GM21619 (cell line): ENCODE data around the gene KCP.
A peak's percentile ranks its signal among the peaks of the same experiment; 100 is the strongest.

Source experiments
- ATAC-seq: cut with Tn5 transposase; IDR thresholded peaks from one replicate; pipeline ENCODE4 v1.9.1; 2021; ENCODE audit not compliant: unreplicated experiment

KCP gene

GRCh38 chr7:128876127-128876526 lies 34.4 kb downstream of the KCP start:
- no peak for ATAC-seq

GRCh38 chr7:128875523-128875948 lies 35.0 kb downstream of the KCP start:
- ATAC-seq = no peak

- no peak for ATAC-seq
These were observed 36.1 kb downstream of the KCP start for GRCh38 chr7:128874140-128875031.

DNA sequence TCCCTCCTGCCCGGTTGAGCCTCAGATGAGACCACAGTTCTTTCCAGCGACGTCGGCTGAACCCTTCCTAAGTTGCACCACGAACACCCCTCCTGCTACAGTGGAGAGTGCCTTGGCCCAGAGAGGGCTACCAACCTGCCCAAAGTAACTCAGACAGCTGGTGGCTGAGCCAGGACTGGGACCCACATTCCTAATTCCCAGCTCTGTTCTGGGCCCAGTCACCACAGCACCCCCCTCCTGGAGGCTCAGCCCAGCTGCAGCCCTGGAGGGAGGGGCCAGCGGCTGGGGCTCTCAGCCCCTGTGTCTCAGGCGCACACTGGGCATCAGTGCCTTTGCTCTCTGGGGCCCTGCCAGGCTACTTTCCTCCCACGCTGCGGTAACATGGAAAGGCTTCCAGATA lies 37.3 kb downstream of the KCP start:
- no peak for ATAC-seq

GRCh38 chr7:128872394-128872824 lies 38.1 kb downstream of the KCP start:
- ATAC-seq = no peak

- ATAC-seq = no peak
These were observed 39.5 kb downstream of the KCP start for GRCh38 chr7:128871050-128871449.

GRCh38 chr7:128869944-128870285 lies 40.6 kb downstream of the KCP start:
- peak; percentile 24 for ATAC-seq

- ATAC-seq = peak; percentile 63
These were observed 41.2 kb downstream of the KCP start for GRCh38 chr7:128869138-128869943.

DNA sequence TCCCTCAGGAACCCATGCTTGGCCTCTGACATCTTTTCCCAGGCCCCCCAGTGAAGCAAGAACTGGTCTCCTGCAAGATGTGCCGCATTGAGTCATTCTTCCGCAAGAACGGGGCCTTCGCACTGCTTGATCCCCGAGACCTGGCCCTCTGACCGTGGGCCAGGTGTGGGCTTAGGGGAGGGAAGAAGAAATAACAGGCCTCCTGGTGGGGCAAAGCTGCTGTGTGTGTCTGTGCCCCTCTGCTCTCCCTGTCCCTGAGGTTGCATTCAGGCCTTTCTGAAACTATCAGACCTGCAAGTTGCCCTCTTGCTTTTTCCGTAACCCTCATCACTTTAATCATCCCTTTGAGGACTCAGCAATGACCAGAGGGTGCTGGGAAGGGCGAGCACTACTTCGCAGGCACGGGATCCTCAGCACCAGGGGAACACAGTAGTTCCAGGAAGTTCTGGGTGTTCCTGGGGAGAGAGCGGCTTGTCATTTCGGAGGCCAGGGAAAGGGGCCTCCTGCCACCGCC lies 41.8 kb downstream of the KCP start:
- ATAC-seq = no peak

GRCh38 chr7:128867842-128868623 lies 42.5 kb downstream of the KCP start:
- ATAC-seq = no peak

DNA sequence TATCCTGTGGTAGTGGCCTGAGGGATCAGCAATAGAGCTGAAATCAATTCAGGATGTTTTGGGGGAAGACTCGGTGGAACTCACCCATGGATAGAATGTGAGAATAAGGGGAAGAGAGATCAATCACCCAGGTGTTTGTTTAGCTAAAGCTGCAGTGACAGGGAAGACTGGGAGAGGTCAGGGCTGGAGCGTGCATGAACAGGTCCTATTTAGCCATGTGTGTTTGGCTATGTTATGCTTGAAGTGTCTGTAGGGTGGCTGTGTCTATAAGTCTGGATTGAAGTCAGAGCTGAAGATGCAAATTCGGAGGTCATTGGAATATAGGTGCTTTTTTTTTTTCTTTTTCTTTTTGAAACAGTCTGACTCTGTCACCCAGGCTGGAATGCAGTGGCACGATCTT lies 43.3 kb downstream of the KCP start:
- ATAC-seq = no peak

GRCh38 chr7:128865996-128866877 lies 44.3 kb downstream of the KCP start:
- ATAC-seq = no peak

GRCh38 chr7:128865303-128865702 lies 45.2 kb downstream of the KCP start:
- no peak for ATAC-seq

DNA sequence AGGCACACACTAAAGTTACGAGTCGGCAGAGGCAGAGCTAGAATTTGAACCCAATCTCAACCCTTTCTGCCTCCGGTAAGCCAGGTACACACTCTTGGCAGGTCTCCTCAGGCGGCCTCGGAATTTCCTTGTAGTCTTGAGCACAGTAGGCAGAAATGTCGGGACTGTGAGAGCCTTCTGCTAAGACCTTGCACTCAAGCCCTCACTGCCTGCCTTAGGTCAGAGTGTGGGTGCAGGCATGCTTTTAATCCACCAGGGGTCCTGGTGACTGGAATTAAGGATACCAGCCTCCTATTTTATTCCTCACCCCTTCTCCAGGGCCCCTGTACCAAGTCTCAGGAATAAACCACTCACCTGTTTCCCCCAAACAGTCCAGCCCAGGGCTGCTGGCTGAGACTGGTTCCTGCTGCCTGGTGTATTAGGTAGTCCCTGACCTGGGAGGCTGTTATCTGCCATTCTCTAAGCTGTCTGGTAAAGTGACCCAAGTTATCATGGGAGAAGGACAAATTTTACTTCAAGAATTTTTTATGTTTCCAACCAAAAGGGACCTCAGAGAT lies 47.0 kb downstream of the KCP start:
- peak; percentile 35 for ATAC-seq

DNA sequence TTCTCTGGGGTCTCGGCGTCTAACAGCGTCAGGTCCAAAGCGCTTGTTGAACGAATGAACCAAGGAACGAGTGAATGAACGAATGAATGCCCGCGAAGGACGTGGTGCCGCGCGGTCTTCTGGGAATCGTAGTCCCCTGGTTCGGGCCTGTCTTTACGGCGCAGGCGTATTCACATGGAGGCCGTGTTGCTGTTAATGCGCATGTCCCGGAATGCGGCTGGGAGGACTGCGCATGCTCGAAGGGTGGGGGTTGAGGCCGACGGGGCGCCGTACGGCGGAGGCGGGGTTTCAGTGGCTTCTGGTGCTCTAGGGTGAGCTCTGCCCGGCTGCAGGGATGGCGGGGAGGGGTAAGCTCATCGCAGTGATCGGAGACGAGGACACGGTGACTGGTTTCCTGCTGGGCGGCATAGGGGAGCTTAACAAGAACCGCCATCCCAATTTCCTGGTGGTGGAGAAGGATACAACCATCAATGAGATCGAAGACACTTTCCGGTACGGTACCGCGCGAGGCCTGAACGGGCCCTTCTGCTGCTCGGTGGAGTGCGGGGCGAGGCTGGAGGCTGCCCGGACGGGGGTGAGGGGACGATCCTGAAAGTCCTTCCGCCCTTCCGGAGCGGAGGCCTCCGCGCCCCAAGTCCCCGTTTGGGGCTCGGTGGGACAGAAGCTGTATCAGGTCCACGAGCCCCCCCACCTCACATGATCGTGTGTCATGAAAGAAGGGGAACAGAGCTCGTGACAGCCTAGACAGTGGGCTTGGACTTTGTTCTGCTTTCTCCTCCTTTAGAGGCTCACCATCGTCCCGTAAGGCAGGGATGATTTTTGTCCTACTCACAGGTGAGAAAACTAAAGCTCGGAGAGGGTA lies 47.7 kb downstream of the KCP start, which contains the start of gene ATP6V1F:
TSS of gene ATP6V1F (plus strand) at position 286 of the 862 bp plus-strand sequence. CDS start at position 335, 49 bp downstream.
- peak; percentile 83 for ATAC-seq

DNA sequence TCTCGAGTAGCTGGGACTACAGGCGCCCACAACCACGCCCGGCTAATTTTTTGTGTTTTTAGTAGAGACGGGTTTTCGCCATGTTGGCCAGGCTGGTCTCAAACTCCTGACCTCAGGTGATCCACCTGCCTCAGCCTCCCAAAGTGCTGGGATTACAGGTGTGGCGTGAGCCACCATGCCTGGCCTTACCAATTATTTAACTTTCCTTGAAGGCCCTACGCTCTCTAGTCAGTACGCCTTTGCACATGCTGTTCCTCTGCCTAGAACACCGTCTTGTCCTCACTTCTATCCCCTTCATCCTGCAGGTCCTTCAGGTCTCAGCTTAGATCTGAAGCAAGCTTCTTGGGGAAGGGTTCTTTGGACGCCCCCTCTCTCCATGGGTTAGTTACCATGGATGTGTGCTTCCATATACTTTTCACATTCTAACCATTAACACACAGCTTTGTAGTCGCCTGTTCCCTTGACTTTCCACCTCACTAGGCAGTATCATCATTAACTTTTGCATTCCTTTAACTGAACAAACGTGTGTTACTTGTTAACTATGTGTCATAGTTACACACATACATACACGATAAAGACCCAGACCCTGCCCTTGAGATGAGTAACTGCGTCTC lies 48.4 kb downstream of the KCP start:
- no peak for ATAC-seq

GRCh38 chr7:128860158-128861073 lies 50.1 kb downstream of the KCP start:
- ATAC-seq = no peak
